ENCODE data around the gene ABCB8.
A peak's percentile ranks its signal among the peaks of the same experiment; 100 is the strongest.
"Not testable (repeated sequence)": the region's sequence is repeated elsewhere in the genome, so short reads cannot be mapped to it uniquely, and the experiment has no call there.

Gene ABCB8

DNA sequence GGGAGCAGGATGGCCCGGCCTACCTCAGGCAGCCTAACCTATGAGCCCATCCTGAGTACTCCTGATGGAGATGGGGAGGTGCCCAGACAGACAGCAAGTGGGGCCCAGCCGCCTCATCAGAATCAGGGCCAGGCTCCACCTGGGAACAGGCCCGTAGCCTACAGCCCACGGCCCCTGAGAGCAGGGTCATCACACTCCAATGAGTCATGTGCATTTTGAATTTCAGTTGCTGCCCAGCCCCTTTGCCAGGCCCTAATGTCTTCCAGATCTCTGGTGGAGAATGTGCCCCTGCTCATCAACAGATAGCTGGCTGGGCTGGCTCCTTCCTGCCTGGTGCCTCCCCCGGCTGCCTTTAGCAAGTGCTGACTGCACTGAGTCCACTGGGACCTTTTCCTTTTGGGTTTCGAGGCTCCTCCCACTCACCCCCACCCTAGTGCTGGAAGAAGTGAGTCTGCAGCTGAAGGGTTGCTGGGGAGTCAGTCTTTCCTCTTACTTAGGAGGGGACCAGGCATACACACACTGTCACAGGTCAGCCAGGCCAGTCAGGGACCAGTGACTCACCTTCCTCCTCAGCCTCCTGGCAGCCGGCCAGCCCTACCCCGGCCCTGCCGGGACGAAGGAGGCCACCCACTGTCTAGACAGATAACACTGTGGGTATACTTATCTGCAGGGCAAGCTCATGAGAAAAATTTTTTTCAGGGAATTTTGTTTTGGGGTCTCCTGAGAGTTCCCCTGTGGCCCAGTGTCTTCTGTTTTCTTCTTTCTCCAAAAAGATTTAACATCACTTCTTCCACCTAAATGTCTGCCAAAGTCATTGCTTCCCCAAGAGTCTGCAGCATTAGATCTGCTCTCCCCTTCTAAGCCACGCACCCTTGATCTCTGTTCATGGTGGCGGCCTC is 10.9 kb downstream of the ABCB8 start:
- DNase-seq = peak; percentile 26

DNA sequence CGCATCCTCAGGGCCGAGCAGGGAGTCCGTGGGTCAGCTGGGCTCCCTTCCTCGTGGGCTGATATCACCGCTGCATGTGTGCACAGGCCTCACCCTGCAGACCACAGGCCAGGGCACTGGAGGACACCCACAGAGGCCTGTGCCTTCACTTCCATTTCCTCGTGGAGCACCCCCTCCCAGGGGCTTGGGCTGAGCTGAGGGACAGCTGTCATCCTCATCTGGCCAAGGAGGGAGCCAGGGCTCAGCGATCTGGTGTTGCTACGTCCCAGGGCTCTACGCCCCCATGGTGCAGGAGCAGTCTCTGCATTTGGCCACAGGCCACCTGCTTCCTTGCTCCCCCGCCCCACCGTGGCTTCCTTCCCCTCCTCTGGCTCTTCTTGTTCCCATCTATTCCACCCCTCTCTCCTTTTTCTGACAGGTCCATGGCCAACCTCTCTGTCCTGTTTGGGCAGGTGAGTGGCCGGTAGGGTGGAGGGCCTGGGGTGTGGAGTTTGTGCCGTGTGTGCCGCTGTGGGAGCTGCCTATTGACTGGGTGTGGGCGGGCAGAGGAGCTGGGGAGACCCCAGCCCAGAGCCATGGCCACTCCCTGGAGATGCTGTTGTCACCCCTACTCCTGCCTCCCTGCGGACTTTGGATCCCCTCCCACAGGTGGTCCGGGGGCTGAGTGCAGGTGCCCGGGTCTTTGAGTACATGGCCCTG is 11.7 kb downstream of the ABCB8 start:
- no peak for DNase-seq

DNA sequence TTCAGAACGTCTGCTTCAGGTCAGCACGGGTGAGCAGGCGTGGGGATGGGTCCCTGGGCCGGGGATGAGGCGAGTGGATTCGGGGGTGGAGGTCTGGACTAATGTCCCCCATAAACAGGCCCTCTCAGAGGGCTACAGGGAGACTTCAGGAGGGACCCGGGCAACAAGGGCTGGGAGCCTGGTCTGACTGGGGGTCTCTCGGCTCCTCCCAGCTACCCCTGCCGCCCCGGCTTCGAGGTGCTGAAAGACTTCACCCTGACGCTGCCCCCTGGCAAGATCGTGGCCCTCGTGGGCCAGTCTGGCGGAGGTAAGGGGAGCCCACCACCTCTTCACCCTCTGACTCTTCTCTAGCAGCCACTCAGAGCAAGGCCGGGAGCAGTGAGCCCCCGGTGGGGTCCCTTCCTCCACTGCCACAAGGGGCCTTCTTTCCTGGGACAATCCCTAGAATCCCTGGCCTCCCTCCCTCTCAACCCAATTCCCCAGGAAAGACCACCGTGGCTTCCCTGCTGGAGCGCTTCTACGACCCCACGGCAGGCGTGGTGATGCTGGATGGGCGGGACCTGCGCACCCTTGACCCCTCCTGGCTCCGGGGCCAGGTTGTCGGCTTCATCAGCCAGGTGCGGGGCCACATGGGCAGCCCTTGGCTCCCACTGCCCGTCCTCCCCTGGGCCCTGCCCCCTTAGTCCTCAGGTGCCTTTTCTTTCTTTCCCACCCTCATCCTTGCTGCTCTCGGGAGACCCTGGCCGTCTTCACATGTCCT is 12.5 kb downstream of the ABCB8 start:
- no peak for DNase-seq

DNA sequence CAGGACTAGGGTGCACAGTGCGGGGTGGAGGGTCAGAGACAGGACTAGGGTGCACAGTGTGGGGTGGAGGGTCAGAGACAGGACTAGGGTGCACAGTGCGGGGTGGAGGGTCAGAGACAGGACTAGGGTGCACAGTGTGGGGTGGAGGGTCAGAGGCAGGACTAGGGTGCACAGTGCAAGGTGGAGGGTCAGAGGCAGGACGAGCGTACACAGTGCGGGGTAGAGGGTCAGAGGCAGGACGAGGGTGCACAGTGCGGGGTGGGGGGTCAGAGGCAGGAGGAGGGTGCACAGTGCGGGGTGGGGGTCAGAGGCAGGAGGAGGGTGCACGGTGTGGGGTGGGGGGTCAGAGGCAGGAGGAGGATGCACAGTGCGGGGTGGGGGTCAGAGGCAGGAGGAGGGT is 15.2 kb downstream of the ABCB8 start:
- not testable (repeated sequence) for DNase-seq

DNA sequence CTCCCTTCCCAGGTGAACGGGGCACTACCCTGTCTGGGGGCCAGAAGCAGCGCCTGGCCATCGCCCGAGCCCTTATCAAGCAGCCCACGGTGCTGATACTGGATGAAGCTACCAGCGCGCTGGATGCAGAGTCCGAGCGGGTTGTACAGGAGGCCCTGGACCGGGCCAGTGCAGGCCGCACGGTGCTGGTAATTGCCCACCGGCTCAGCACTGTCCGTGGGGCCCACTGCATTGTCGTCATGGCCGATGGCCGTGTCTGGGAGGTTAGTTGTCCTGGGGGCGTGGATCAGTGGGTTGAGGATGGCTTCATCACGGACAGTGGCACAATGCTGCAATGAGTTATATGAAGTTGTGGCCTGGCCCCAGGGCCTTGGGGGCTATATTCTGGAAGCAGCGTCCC is 15.7 kb downstream of the ABCB8 start:
- DNase-seq = no peak

DNA sequence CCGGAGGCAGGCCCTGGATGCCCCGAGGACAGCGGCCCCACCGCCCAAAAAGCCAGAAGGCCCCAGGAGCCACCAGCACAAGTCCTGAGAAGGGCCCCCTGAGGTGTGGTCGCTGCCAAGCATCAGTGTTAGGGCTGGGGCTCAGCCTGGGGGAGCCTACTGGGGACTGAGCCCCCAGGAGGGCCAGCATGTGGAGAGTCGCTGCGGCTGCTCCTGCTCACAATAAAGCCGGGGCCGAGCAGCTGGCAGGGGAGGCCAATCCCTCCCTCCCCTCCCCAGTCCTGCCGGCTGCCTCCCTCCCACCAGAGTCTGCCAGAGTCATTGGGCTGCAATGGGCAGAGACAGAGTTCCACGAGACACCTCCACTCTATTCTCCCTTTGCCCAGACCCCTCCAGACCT is 17.0 kb downstream of the ABCB8 start:
- no peak for DNase-seq

DNA sequence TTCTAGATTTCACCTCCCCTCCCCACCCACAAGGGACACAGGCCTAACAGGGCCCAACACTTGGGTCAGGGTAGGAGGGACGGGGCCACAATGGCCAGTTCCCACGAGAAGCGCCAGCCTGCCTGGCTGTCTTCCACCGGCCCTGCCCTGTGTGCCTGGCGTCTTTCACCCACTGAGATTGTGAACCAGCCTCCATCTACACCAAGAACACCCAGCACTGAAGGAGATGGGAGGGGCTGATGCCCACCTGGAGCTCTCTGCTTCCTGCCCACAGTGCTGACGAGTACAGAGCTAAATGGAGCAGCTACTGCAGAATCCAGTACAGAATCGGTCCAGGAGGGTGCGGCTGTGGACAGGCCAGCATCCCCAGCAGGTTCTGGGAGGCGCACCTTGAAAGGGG is 17.7 kb downstream of the ABCB8 start:
- no peak for DNase-seq

DNA sequence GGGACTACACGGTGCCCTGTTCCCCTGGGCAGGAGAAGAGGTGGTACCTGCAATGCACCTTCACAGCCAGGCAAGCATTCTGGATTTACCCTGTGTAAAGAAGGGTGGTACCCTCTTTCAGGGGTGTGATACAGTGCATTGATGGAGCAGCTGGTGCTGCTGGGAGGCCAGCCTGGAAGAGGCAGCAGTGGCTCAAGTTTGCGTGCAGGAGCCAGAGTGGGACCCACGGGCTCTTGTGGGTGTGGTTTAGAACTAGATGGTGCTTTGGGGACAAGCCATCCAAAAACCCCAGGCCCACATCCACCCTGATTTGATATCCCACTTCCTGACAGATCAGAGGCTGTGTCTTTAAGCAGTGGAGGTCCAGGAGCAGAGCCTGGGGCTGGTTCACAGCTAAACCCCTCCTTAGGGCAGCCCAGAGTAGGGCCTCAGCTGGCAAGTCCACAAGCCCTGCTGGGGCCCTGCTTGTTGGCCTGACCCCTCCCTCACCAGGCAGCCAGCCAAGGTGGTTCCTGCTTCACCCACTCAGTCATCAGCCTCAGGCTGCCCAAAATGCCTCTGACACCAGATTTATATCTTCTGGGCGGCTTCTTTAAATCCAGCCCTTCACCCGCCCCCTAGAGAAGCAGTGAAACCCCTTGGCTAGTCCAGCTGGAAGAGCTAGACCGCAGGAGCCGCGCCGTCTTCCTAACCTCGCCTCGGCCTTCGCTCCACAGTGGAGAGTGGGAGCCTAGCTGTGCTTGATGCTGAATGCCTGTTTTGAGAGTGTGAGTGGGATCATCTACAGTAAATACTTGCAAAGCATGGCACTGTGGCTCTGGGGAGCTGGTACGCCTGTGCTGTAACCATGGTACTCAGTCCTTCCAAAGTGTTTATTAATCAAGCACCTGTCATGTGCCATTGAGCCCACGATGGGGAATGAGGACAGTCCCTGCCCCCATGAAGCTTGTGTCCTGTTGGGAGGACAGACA is 18.6 kb downstream of the ABCB8 start:
- DNase-seq = no peak

DNA sequence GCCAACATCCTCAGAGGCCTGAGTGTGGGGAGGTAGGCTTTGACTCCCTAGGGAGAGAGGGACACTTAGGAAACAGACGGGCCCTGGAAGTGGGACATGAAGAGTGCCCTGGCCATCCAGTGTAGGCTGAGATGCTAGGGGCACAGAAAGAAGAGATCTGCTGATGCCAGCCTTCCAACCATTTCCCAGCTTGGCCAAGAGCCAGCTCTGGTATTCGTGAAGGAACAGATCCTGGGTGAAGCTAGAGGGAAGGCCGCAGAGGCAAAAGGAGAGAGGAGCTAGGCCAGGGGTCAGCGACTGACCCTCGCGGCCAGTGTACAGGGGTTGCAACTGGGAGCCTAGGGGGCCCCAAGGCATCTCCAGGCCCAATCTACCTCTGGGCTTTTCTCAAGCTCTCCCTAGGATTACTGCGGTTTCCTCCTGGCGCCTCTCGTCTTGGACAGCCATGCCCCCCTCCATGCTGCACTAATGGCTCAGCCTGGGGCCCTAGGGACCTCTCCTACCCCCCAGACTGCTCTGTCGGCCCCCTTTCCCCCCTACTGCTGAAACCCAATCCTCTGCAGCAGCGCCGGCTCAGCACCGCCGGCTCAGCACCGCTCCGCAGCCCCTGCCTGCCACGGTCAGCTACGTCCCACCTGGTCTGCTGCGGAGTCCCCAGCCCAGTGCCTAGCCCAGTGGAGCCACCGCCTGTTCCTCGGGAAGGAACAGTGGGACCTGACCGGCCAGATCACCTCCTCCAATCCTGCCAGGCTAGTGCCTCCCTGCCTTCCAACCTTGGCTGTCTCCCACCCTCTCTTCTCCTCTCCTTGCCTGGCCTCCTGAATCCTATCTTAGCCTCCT is 19.9 kb downstream of the ABCB8 start, which contains the start of gene ASIC3:
TSS of gene ASIC3 (plus strand) at position 556 of the 840 bp plus-strand sequence. CDS start 355 bp downstream, outside the sequence.
- no peak for DNase-seq

DNA sequence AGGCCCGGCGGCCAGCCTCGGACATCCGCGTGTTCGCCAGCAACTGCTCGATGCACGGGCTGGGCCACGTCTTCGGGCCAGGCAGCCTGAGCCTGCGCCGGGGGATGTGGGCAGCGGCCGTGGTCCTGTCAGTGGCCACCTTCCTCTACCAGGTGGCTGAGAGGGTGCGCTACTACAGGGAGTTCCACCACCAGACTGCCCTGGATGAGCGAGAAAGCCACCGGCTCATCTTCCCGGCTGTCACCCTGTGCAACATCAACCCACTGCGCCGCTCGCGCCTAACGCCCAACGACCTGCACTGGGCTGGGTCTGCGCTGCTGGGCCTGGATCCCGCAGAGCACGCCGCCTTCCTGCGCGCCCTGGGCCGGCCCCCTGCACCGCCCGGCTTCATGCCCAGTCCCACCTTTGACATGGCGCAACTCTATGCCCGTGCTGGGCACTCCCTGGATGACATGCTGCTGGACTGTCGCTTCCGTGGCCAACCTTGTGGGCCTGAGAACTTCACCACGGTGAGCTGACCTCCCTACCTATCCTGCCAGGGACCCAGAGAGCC is 20.7 kb downstream of the ABCB8 start:
- no peak for DNase-seq

DNA sequence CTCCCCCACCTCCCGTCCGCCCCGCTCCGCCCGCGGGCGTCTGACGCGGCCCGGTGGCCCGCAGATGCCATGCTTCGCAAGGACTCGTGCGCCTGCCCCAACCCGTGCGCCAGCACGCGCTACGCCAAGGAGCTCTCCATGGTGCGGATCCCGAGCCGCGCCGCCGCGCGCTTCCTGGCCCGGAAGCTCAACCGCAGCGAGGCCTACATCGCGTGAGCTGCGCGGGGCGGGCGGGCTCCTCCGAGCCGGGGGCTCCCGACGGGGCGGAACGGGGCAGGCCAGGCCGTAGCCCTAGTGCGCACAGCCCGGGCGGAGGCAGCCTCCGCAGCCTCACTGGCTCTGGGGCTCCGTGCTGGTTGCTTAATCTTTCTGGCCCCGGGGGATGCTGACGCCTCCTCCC is 22.9 kb downstream of the ABCB8 start:
- DNase-seq = peak; percentile 57

DNA sequence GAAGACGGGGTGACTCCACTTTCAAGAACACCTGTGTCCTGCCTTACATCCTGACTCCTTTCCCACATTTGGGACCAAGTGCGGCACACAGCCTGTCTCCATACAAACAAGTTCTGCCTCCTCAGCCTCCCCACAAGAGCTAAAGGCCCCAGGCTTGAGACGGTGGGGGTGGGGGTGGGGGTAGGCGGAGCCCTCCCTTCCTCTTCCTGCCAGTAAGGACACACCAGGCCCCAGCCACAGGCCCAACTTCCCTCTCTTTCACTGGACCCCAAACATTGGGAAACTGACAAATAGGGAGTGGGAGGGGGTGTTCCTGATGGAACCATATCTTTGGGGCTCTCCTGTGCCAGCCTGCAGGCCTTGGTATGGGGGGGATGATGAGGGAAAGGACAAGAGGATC is 24.8 kb downstream of the ABCB8 start:
- no peak for DNase-seq

DNA sequence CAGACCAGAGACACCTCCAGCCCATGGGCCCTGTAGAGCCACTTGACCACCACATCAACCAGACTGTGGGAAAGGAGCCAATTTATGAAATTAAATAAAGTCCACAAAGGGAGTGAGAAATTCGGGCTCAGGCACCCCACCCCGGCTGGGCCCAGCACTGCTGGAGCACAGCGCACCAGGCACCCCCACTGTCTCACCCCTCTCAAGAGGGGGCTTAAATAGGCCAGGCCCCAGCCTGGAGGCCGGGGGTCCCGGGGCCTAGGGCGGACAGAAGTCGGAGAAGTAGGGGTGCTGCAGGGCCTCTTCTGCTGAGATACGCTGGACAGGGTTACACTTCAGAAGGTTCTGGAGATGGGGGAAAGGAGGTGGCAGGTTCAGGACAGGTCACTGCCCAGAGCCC is 25.5 kb downstream of the ABCB8 start:
- DNase-seq = no peak

DNA sequence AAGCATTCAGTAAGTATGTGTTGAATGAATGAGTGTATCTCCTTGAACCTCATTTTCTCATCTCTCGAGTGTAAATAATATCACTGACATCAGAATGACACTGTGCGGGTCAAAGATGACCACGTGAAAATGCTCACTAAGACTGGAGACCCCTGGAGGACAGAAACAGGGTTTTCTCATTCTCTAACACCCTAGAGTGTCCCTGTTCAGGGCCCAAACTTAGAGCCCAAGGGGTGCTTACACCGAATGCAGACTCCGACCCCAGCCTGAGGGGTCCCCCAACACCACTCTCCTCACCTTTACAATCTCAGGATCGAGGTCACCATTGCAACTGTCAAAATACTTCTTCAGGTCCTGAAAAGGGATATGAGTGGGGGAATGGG is 28.0 kb downstream of the ABCB8 start:
- no peak for DNase-seq

DNA sequence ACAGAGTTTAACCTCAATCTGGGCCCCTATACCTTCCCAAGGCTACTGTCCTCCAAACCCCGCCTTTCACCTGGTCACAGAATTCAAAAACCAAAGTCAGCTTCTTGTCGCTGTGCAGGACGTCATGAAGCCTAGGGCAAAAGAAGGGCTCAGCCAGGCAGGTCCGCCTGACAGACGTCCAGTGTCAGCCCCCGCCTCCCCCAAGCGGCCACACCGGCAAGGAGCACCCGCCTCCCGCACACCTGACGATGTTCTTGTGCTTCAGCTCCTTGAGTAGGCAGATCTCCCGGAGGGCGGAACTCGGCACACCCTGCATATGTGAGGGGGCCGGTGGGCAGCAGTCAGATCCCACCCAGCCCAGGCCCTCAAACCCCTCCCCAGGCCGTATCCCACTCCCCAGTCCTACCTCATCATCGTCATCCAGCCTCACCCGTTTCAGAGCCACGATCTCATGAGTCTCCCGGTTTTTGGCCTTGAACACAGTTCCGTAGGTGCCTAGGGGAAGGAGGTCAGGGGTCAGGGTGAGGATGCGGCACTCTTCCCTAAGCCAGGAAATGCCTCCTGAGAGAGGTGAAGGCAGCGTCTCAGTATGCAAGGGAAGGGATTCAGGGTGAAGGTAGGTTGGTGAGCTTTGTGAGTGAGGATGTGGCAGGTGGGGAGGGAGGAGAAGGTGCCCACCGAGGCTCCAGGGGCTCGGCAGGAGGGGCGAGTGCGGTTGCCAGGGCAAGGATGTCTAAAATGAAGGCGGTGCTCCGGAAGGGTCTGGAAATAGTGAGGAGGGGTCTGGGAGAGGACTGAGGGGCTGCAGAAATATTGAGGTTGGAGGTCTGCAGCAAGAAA is 28.6 kb downstream of the ABCB8 start:
- DNase-seq = no peak

DNA sequence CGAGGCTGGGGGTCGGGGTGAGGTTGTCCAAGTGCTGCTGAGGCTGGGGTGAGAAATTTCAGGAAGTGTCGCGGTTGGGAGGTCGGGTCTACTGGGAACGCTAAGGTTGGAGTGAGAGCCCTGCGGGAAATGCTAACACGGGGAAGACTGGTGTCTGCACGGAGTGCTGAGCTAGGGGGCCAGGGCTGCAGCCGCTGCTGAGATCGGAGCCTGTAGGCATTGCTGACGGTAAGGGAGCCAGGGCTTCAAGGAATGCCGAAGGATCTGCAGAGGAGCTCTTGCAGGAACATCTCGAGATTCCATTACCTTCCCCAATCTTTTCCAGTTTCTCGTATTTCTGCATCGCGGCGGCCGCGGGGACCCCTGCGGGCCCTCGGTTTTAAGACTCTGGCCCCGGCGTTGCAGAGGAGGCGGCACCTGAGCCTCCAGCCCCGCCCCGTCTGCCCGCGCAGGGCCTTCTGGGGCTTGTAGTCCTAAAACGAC is 29.3 kb downstream of the ABCB8 start, which contains the start of gene CDK5:
TSS of gene CDK5 (minus strand) at position 392 of the 483 bp plus-strand sequence. CDS start at position 343, 49 bp downstream.
- DNase-seq = no peak

DNA sequence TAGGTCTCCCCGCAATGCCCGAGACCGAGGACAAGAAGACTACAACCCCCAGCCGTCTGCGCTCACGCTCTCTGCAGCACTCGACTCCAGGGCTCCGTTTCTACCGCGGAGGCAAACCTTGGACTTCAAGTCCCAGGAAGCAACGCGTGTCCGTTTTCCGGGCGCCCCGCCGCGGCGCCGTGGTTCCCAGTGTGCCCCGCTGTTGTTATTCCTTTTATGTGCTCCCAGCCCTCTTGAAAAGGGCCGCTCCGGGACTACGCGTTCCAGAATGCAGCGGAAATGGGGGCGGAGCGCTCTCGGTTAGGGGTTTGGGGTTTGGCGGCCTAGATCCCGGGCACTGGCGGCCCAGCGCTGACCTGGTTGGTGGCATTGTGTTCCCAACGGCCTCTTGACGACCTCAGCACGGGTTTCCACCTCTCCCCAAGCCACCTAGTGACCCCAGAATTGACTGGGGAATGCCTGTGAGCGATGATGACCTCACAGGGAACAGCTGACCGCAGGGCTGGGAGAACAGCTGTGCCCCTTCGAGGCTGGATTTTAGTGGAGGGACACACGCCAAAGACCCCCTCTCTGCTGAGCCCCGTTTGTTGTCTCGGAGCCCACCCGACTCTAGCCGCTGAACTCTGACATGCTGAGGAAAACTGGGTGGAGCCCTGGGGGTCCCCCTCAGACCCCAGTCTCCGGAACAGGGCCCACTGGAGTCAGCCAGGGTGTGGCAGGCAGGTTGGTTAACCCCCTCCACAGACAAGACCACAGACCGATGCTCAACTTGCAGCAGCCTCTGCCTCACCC is 29.9 kb downstream of the ABCB8 start:
- DNase-seq = peak; percentile 98

DNA sequence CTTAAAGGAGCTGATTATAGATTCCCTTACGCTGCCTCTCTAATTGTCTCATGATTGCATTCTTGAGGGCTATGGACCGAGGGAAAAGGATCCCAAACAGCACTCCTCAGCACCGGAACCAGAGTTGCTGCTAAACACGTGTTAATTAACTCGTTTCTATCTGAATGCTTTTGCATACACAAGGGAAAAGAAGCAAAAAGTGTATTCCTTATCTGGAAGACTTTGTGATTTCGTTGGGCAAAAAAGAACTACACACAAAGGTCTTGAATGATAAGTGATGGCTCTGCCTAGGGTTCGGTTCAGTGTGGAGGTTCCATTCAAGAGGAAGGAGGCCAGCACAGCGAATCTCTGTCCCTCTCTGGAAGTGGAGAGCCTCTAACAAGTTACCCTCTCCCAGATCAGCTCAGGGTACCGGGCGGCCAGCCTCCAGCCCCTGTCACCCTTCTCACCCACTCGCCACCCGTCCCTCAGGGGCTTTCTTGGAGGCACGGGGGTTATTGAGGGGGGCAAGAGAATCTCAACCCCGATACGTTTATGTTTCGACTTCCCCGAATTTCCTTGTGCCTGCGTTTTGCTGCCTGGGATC is 30.6 kb downstream of the ABCB8 start:
- peak; percentile 11 for DNase-seq
